Measurements from ENCODE around the gene EXOC2. TPM values are rescaled to one million over a fixed set of nuclear protein-coding genes. Genes with fewer than 3 reads are reported as not detected.

Gene EXOC2
- total and polyA plus RNA-seq, 7 donors: 5.4 to 23.2 (median 15.3) TPM

- intact Hi-C loops (cut with DNase I): loop anchor here (5.0 kb wide), 1 partner anchor 37 kb away; no protein-coding TSS in a partner anchor
- Histone ChIP-seq H3K4me3 (no peak overlapping the region), H3K27ac (peak overlapping the region in 3 of 4 donors; percentile 0 to 22 (median 6)), H3K36me3 (no peaks in the 10 kb centered on the region), H3K4me1 (peaks cover 0 to 37% (median 22%) of the 10 kb centered on the region in 4 donors), H3K27me3 (no peaks in the 10 kb centered on the region), H3K9me3 (no peaks in the 10 kb centered on the region)
- 76 to 78% methylated on average over 2 of the region's 2 CpGs for WGBS, 2 donors
- DNase-seq: no peak
- TF ChIP-seq EP300 (IDR thresholded peaks at IDR 0.05) (no peak), CTCF (IDR thresholded peaks at IDR 0.05) (no peak), POLR2A (IDR thresholded peaks at IDR 0.05) (no peak), POLR2AphosphoS5 (IDR thresholded peaks at IDR 0.05) (no peak)
Observed at GRCh38 chr6:680251-680650, 12.7 kb downstream of the EXOC2 start.

DNA sequence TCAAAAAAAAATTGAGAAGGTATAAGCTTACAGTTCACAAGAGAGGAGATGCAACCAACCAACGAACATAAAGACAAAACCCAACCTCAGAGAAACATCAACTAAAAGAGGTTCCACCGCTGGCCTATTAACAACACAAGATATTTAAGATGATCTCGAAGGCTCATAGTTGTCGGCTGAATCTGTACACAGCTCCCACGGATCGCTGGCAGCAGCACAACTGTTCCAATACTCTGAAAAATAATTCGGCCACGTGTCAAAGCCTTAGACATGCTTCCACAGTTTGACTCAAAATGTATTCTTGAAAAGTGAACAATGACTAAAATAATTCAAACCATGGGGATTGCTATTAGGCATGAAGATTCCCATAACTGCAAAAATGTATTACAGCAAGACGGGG lies 13.7 kb downstream of the EXOC2 start:
- no peaks in the 10 kb centered on the region for H3K9me3 ChIP-seq
- peaks cover 0 to 28% (median 16%) of the 10 kb centered on the region in 4 donors for H3K4me1 ChIP-seq
- DNase-seq: no peak
- H3K36me3 ChIP-seq: no peaks in the 10 kb centered on the region
- H3K27me3 ChIP-seq: no peaks in the 10 kb centered on the region
- intact Hi-C loops (cut with DNase I): no loop called here
- H3K4me3 ChIP-seq: no peak overlapping the region
- TF ChIP-seq POLR2AphosphoS5 (IDR thresholded peaks at IDR 0.05): no peak
- TF ChIP-seq CTCF (IDR thresholded peaks at IDR 0.05): no peak
- no peak for TF ChIP-seq EP300 (IDR thresholded peaks at IDR 0.05)
- TF ChIP-seq POLR2A (IDR thresholded peaks at IDR 0.05): no peak
- 77 to 79% methylated on average over 9 of the region's 9 CpGs for WGBS, 2 donors
- no peak overlapping the region for H3K27ac ChIP-seq

GRCh38 chr6:678520-678919 lies 14.4 kb downstream of the EXOC2 start:
- no peaks in the 10 kb centered on the region for H3K9me3 ChIP-seq
- intact Hi-C loops (cut with DNase I): no loop called here
- peak overlapping the region in 1 of 4 donors; percentile 6 for H3K27ac ChIP-seq
- TF ChIP-seq POLR2A (IDR thresholded peaks at IDR 0.05) (no peak), EP300 (IDR thresholded peaks at IDR 0.05) (no peak), CTCF (IDR thresholded peaks at IDR 0.05) (no peak), POLR2AphosphoS5 (IDR thresholded peaks at IDR 0.05) (no peak)
- 68 to 75% methylated on average over 3 of the region's 3 CpGs for WGBS, 2 donors
- H3K27me3 ChIP-seq: no peaks in the 10 kb centered on the region
- peaks cover 0 to 20% (median 8%) of the 10 kb centered on the region in 4 donors for H3K4me1 ChIP-seq
- no peak overlapping the region for H3K4me3 ChIP-seq
- no peak for DNase-seq
- H3K36me3 ChIP-seq: no peaks in the 10 kb centered on the region

GRCh38 chr6:677919-678318 lies 15.0 kb downstream of the EXOC2 start:
- intact Hi-C loops (cut with DNase I): no loop called here
- Histone ChIP-seq H3K9me3 (no peaks in the 10 kb centered on the region), H3K27me3 (no peaks in the 10 kb centered on the region), H3K36me3 (no peaks in the 10 kb centered on the region), H3K4me1 (peaks cover 0 to 17% (median 3%) of the 10 kb centered on the region in 4 donors), H3K27ac (no peak overlapping the region), H3K4me3 (no peak overlapping the region)
- no peak for DNase-seq
- TF ChIP-seq CTCF (IDR thresholded peaks at IDR 0.05) (no peak), EP300 (IDR thresholded peaks at IDR 0.05) (no peak), POLR2A (IDR thresholded peaks at IDR 0.05) (no peak), POLR2AphosphoS5 (IDR thresholded peaks at IDR 0.05) (no peak)
- WGBS, 2 donors: 94 to 95% methylated on average over 4 of the region's 4 CpGs

DNA sequence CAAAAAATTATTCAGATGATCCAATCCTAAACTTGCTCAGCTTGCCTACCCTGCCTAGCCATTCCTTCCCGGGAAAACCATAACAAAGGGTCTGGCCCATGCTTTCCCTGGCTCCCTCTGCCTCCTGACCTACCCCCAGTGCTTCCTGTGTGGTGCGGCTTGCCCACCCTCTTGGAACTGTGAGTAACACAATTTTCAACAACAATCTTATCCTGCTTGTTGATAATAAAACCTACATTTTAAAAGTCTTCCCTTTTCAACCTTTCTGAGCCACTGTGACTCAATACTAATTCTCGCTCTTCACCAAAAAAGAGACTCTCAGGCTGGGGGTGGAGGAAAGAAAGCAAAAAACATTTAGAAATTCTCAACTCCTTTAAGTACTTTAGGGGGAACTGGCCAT lies 18.0 kb downstream of the EXOC2 start:
- Histone ChIP-seq H3K27ac (no peak overlapping the region), H3K36me3 (no peaks in the 10 kb centered on the region), H3K27me3 (no peaks in the 10 kb centered on the region), H3K4me1 (peaks cover 0 to 7% (median 2%) of the 10 kb centered on the region in 4 donors), H3K9me3 (no peaks in the 10 kb centered on the region), H3K4me3 (no peak overlapping the region)
- TF ChIP-seq POLR2AphosphoS5 (IDR thresholded peaks at IDR 0.05): no peak
- TF ChIP-seq EP300 (IDR thresholded peaks at IDR 0.05): no peak
- no peak for TF ChIP-seq POLR2A (IDR thresholded peaks at IDR 0.05)
- no peak for TF ChIP-seq CTCF (IDR thresholded peaks at IDR 0.05)
- WGBS, 2 donors: 84 to 89% methylated on average over 3 of the region's 3 CpGs
- intact Hi-C loops (cut with DNase I): no loop called here
- DNase-seq: no peak
